Liver (tissue), 9 donors: Measurements from ENCODE around the gene COMTD1. TPM values are rescaled to one million over a fixed set of nuclear protein-coding genes. Genes with fewer than 3 reads are reported as not detected.
"Not testable (repeated sequence)": the region's sequence is repeated elsewhere in the genome, so short reads cannot be mapped to it uniquely, and the experiment has no call there.

Experiments
- DNase-seq: peaks from one replicate; pipeline ENCODE4 v3.0.0-alpha.2; 2017; ENCODE audit warnings: low spot score
- H3K27ac ChIP-seq, 2 donors: one replicate each; pipeline ENCODE4 v1.7.0; 2013; ENCODE audit warnings: inconsistent platforms in 2 of 2, low read length in 2 of 2, control low read depth in 1 of 2, low read depth in 1 of 2, mild to moderate bottlenecking in 1 of 2
- H3K27me3 ChIP-seq, 4 donors: one replicate each; pipeline versions ENCODE4 v1.6.1 to v1.7.0; 2013; ENCODE audit warnings: low read length in 3 of 4, inconsistent platforms in 1 of 4, mild to moderate bottlenecking in 1 of 4, moderate library complexity in 1 of 4; ENCODE audit not compliant: control insufficient read depth in 4 of 4, insufficient read depth in 4 of 4
- H3K36me3 ChIP-seq, 4 donors: one replicate each; pipeline versions ENCODE4 v1.6.1 to v1.7.0; 2013; ENCODE audit warnings: low read length in 3 of 4, mild to moderate bottlenecking in 3 of 4, low read depth in 1 of 4, moderate library complexity in 1 of 4; ENCODE audit not compliant: control insufficient read depth in 4 of 4, insufficient read depth in 3 of 4
- H3K4me1 ChIP-seq, 4 donors: one replicate each; pipeline versions ENCODE4 v1.6.1 to v1.7.0; 2013; ENCODE audit warnings: low read length in 3 of 4, mild to moderate bottlenecking in 3 of 4, moderate library complexity in 1 of 4; ENCODE audit not compliant: control insufficient read depth in 4 of 4, insufficient read depth in 4 of 4
- H3K4me3 ChIP-seq, 3 donors: one replicate each; pipeline versions ENCODE4 v1.6.1 to v1.7.0; 2013; ENCODE audit warnings: low read length in 3 of 3, control low read depth in 1 of 3, low read depth in 1 of 3, mild to moderate bottlenecking in 1 of 3
- H3K9ac ChIP-seq, 2 donors: one replicate each; pipeline ENCODE4 v1.7.0; 2013; ENCODE audit warnings: low read length in 2 of 2, mild to moderate bottlenecking in 2 of 2, moderate library complexity in 2 of 2, control low read depth in 1 of 2, low read depth in 1 of 2
- H3K9me3 ChIP-seq, 4 donors: one replicate each; pipeline versions ENCODE4 v1.6.1 to v1.7.0; 2013; ENCODE audit warnings: low read length in 3 of 4; ENCODE audit not compliant: control insufficient read depth in 4 of 4
- CTCF ChIP-seq: fragments of 150-350 bp; IDR thresholded peaks from 2 replicates; pipeline ENCODE4 v1.5.1; 2017; ENCODE audit warnings: improper control_type of control experiment, low read depth, low read length; ENCODE audit not compliant: missing input control
- EGR1 ChIP-seq, 2 donors: IDR thresholded peaks; 2 replicates each; pipeline ENCODE4 v1.6.1; 2016 to 2018; ENCODE audit warnings: antibody characterized with exemption in 2 of 2, low read depth in 2 of 2
- FOXA1 ChIP-seq: IDR thresholded peaks from 2 replicates; pipeline ENCODE4 v1.6.1; 2016; ENCODE audit warnings: antibody characterized with exemption
- FOXA2 ChIP-seq: IDR thresholded peaks from 2 replicates; pipeline ENCODE4 v1.6.1; 2016; ENCODE audit warnings: antibody characterized with exemption
- GABPA ChIP-seq, 2 donors: IDR thresholded peaks in 1 of 2; conservative IDR thresholded peaks in 1 of 2; 2 replicates each; pipeline ENCODE4 v1.6.1; 2016; ENCODE audit warnings: antibody characterized with exemption in 2 of 2, mild to moderate bottlenecking in 1 of 2, moderate library complexity in 1 of 2
- HNF4A ChIP-seq, 2 donors: conservative IDR thresholded peaks; 2 replicates each; pipeline ENCODE4 v1.6.1; 2016; ENCODE audit warnings: antibody characterized with exemption in 2 of 2, mild to moderate bottlenecking in 2 of 2
- HNF4G ChIP-seq: IDR thresholded peaks from 2 replicates; pipeline ENCODE4 v1.6.1; 2016; ENCODE audit warnings: antibody characterized with exemption
- JUND ChIP-seq, 2 donors: IDR thresholded peaks; 2 replicates each; pipeline ENCODE4 v1.6.1; 2016; ENCODE audit warnings: antibody characterized with exemption in 2 of 2
- MAX ChIP-seq: IDR thresholded peaks from 2 replicates; pipeline ENCODE4 v1.6.1; 2016; ENCODE audit warnings: antibody characterized with exemption
- NR2F2 ChIP-seq: IDR thresholded peaks from 2 replicates; pipeline ENCODE4 v1.6.1; 2016; ENCODE audit warnings: antibody characterized with exemption
- RAD21 ChIP-seq, 2 donors: IDR thresholded peaks; 2 replicates each; pipeline ENCODE4 v1.6.1; 2016; ENCODE audit warnings: antibody characterized with exemption in 2 of 2, mild to moderate bottlenecking in 2 of 2
- RXRA ChIP-seq, 2 donors: IDR thresholded peaks; 2 replicates each; pipeline ENCODE4 v1.6.1; 2017 to 2018; ENCODE audit warnings: antibody characterized with exemption in 2 of 2, mild to moderate bottlenecking in 1 of 2
- SP1 ChIP-seq: IDR thresholded peaks from 2 replicates; pipeline ENCODE4 v1.6.1; 2018; ENCODE audit warnings: antibody characterized with exemption, mild to moderate bottlenecking
- TAF1 ChIP-seq: conservative IDR thresholded peaks from 2 replicates; pipeline ENCODE4 v1.6.1; 2016; ENCODE audit warnings: antibody characterized with exemption, mild to moderate bottlenecking
- YY1 ChIP-seq: IDR thresholded peaks from 2 replicates; pipeline ENCODE4 v1.6.1; 2016; ENCODE audit warnings: antibody characterized with exemption, mild to moderate bottlenecking
- WGBS: extraction: QIAGEN DNeasy Blood & Tissue Kit; methylation state at CpG from one replicate; pipeline ENCODE4 v1.1.7; 2013; 5-methylcytosine and 5-hydroxymethylcytosine counted together
- polyA plus RNA-seq, 2 donors: library from polyadenylated mRNA; stranded (reverse) in 1 of 2; unstranded in 1 of 2; fragments of 200-250 nt in 1 of 2; fragments of >200 nt in 1 of 2; fragmentation: Nextera tagmentation in 1 of 2; extraction: Ambion mirVana in 1 of 2; gene quantifications; one replicate each; pipeline versions ENCODE4 v1.2.1 to v1.2.3, GENCODE V29; 2013 to 2015
- total RNA-seq, 2 donors: library from RNA; depleted of rRNA; stranded (reverse); fragments of >200 nt; gene quantifications; one replicate each; pipeline ENCODE4 v1.2.3, GENCODE V29; 2014
- TF ChIP-seq, protein P1 (sequence below): IDR thresholded peaks from 2 replicates; pipeline ENCODE4 v1.6.1; 2016; ENCODE audit warnings: antibody characterized with exemption, mild to moderate bottlenecking
- TF ChIP-seq, protein P2 (sequence below): IDR thresholded peaks from 2 replicates; pipeline ENCODE4 v1.6.1; 2016; ENCODE audit warnings: antibody characterized with exemption
- TF ChIP-seq, protein P3 (sequence below): IDR thresholded peaks from 2 replicates; pipeline ENCODE4 v1.6.1; 2016; ENCODE audit warnings: antibody characterized with exemption
- donor health status: healthy.
- donor health status: healthy.
- donor health status: healthy.
- donor health status: healthy.
- donor health status: healthy.

Gene COMTD1
- total and polyA plus RNA-seq, 4 donors, result 6.5 to 44.2 (median 26.5) TPM

DNA sequence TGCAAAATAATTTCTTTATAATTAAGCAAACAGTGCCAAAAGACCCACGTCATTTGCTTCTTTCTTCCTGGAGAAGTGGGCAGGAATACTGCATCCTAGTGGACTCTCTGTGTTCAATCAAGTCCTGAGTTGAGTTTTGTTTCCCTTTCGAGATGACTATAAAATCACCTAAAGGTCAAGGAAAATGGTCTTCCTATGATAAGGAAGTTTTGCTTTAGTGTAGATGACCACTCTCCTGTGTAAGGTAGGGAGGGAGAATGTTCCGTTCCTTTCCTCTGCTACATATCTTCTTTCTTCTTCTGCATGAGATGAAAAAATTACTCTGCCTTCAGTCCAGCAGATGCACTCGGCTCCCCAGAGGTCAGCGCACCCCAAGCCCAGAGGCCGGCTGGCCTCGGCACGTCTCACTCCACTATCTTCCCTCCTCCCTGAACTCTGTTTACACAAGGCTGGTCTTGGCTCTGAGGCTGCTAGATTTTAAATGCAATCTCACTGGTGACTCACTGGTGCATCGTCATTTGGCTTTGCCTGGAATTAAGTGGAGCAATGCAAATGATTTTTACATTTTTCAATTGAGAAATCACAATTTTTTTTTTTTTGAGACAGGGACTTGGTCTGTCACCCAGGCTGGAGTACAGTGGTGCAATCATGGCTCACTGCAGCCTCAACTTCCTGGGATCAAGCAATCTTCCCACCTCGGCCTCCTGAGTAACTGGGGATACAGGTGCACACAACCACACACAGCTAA lies 43.8 kb downstream of the COMTD1 start (continued):
- TF ChIP-seq, protein P1, sequence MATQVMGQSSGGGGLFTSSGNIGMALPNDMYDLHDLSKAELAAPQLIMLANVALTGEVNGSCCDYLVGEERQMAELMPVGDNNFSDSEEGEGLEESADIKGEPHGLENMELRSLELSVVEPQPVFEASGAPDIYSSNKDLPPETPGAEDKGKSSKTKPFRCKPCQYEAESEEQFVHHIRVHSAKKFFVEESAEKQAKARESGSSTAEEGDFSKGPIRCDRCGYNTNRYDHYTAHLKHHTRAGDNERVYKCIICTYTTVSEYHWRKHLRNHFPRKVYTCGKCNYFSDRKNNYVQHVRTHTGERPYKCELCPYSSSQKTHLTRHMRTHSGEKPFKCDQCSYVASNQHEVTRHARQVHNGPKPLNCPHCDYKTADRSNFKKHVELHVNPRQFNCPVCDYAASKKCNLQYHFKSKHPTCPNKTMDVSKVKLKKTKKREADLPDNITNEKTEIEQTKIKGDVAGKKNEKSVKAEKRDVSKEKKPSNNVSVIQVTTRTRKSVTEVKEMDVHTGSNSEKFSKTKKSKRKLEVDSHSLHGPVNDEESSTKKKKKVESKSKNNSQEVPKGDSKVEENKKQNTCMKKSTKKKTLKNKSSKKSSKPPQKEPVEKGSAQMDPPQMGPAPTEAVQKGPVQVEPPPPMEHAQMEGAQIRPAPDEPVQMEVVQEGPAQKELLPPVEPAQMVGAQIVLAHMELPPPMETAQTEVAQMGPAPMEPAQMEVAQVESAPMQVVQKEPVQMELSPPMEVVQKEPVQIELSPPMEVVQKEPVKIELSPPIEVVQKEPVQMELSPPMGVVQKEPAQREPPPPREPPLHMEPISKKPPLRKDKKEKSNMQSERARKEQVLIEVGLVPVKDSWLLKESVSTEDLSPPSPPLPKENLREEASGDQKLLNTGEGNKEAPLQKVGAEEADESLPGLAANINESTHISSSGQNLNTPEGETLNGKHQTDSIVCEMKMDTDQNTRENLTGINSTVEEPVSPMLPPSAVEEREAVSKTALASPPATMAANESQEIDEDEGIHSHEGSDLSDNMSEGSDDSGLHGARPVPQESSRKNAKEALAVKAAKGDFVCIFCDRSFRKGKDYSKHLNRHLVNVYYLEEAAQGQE, result peak; percentile 53
- TF ChIP-seq RAD21 (IDR thresholded peaks at IDR 0.05), result peak; percentile 42 to 48

DNA sequence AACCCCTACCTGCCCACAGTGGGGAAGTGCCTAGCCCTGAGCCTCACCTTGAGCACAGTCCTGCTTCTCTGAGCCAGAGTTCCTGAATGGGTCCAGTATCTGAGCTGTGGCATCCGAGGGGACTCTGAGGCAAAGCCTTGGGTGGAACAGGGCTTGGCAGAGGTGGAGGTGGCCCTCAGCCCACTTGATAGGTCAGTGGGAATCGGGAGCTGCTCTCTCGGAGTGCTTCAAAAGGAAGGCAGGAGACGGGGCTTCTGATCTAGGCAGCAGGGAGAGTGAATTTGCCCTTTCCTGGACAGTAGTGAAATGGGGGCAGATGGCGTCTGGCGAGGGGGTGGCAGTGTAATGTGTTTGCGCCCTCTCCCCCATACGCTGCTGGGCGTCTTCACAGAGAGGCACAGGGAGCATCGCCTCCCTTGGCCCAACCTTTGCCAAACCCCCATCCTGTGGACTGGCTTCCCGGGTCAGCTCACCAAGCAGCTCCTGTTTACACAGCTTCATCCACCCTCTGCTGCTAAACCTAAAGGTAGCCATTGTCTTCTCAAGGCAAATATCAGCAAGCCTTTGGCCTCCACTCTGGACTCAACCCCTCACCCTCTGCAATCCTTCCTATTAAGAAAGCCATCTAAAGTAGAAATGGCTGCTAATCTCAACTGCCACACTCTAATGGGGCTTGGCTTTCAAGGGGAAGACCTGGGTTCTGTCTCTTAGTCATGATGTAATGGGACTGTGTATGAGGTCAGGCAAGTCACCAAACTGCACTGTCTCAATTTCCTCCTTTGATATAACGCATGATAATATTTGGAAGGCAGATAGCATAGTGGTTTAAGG lies 46.3 kb downstream of the COMTD1 start:
- no peak for TF ChIP-seq FOXA2
- no peak for TF ChIP-seq NR2F2
- no peak for TF ChIP-seq EGR1 (IDR thresholded peaks at IDR 0.05; ENCODE audit: low read depth in 2 of 2)
- TF ChIP-seq GABPA (IDR thresholded peaks at IDR 0.05 in 1 of 2, conservative IDR thresholded peaks at IDR 0.05 in 1 of 2), result no peak
- TF ChIP-seq, protein P2, sequence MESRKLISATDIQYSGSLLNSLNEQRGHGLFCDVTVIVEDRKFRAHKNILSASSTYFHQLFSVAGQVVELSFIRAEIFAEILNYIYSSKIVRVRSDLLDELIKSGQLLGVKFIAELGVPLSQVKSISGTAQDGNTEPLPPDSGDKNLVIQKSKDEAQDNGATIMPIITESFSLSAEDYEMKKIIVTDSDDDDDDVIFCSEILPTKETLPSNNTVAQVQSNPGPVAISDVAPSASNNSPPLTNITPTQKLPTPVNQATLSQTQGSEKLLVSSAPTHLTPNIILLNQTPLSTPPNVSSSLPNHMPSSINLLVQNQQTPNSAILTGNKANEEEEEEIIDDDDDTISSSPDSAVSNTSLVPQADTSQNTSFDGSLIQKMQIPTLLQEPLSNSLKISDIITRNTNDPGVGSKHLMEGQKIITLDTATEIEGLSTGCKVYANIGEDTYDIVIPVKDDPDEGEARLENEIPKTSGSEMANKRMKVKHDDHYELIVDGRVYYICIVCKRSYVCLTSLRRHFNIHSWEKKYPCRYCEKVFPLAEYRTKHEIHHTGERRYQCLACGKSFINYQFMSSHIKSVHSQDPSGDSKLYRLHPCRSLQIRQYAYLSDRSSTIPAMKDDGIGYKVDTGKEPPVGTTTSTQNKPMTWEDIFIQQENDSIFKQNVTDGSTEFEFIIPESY, result no peak
- TF ChIP-seq, protein P1, result no peak
- TF ChIP-seq HNF4A (conservative IDR thresholded peaks at IDR 0.05), result no peak
- no peak for TF ChIP-seq RAD21 (IDR thresholded peaks at IDR 0.05)
- no peak for TF ChIP-seq SP1
- no peak for TF ChIP-seq HNF4G
- no peak for TF ChIP-seq CTCF
- TF ChIP-seq RXRA (IDR thresholded peaks at IDR 0.05), result no peak
- no peak for TF ChIP-seq MAX
- TF ChIP-seq JUND (IDR thresholded peaks at IDR 0.05), result no peak
- no peak for TF ChIP-seq TAF1
- no peak for TF ChIP-seq YY1
- no peak for TF ChIP-seq FOXA1
- TF ChIP-seq, protein P3, sequence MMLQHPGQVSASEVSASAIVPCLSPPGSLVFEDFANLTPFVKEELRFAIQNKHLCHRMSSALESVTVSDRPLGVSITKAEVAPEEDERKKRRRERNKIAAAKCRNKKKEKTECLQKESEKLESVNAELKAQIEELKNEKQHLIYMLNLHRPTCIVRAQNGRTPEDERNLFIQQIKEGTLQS, result no peak
- Histone ChIP-seq H3K4me1 (peaks cover 6 to 24% (median 17%) of the 10 kb centered on the region in 4 donors), H3K4me3 (no peak overlapping the region), H3K36me3 (no peaks in the 10 kb centered on the region), H3K9ac (no peak overlapping the region), H3K9me3 (no peaks in the 10 kb centered on the region), H3K27ac (no peak overlapping the region), H3K27me3 (no peaks in the 10 kb centered on the region)
- 95% methylated on average over 12 of the region's 12 CpGs for WGBS
- DNase-seq, result no peak

- WGBS, result 81% methylated on average over 9 of the region's 9 CpGs
- not testable (repeated sequence) for H3K36me3 ChIP-seq, H3K9me3 ChIP-seq, H3K27ac ChIP-seq, H3K27me3 ChIP-seq, H3K9ac ChIP-seq, DNase-seq, H3K4me3 ChIP-seq
- peaks cover 6 to 24% (median 17%) of the 10 kb centered on the region in 4 donors for H3K4me1 ChIP-seq
These were observed 47.2 kb downstream of the COMTD1 start for GRCh38 chr10:75188522-75188921.
